ENCODE measurements around the gene ZNF416.

The ZNF416 gene

GRCh38 chr19:57578487-57579205, at the start of gene ZNF416:
Gene ZNF416 (minus strand): TSS chr19:57578911. CDS start chr19:57578704, 207 bp downstream.
- in situ Hi-C loops (cut with MboI; ENCODE audit: low sequenced_read_pairs, unreplicated experiment), result no loop called here
- peak; percentile 33 for TF ChIP-seq CTCF (IDR thresholded peaks at IDR 0.05; ENCODE audit: borderline replicate concordance, control extremely low read depth, extremely low read depth, insufficient read depth, missing control alignments)
- peak; percentile 99 for DNase-seq (ENCODE audit: low spot score)

GRCh38 chr19:57623091-57623490, 44.4 kb upstream of the ZNF416 start:
- DNase-seq (ENCODE audit: low spot score), result no peak
- in situ Hi-C loops (cut with MboI; ENCODE audit: low sequenced_read_pairs, unreplicated experiment), result no loop called here
- no peak for TF ChIP-seq CTCF (IDR thresholded peaks at IDR 0.05; ENCODE audit: borderline replicate concordance, control extremely low read depth, extremely low read depth, insufficient read depth, missing control alignments)

- in situ Hi-C loops (cut with MboI; ENCODE audit: low sequenced_read_pairs, unreplicated experiment), result no loop called here
- DNase-seq (ENCODE audit: low spot score), result no peak
- no peak for TF ChIP-seq CTCF (IDR thresholded peaks at IDR 0.05; ENCODE audit: borderline replicate concordance, control extremely low read depth, extremely low read depth, insufficient read depth, missing control alignments)
Measured at GRCh38 chr19:57620673-57621348, 42.1 kb upstream of the ZNF416 start.

- TF ChIP-seq CTCF (IDR thresholded peaks at IDR 0.05; ENCODE audit: borderline replicate concordance, control extremely low read depth, extremely low read depth, insufficient read depth, missing control alignments), result no peak
- in situ Hi-C loops (cut with MboI; ENCODE audit: low sequenced_read_pairs, unreplicated experiment), result no loop called here
- no peak for DNase-seq (ENCODE audit: low spot score)
Measured at GRCh38 chr19:57615346-57615745, 36.6 kb upstream of the ZNF416 start.

GRCh38 chr19:57613941-57614743, 35.4 kb upstream of the ZNF416 start, which contains the start of gene ZNF134:
Gene ZNF134 (plus strand): TSS chr19:57614242. CDS start chr19:57619469, 5,227 bp downstream.
- peak; percentile 96 for DNase-seq (ENCODE audit: low spot score)
- in situ Hi-C loops (cut with MboI; ENCODE audit: low sequenced_read_pairs, unreplicated experiment), result no loop called here
- no peak for TF ChIP-seq CTCF (IDR thresholded peaks at IDR 0.05; ENCODE audit: borderline replicate concordance, control extremely low read depth, extremely low read depth, insufficient read depth, missing control alignments)

GRCh38 chr19:57611113-57611512, 32.4 kb upstream of the ZNF416 start:
- no peak for TF ChIP-seq CTCF (IDR thresholded peaks at IDR 0.05; ENCODE audit: borderline replicate concordance, control extremely low read depth, extremely low read depth, insufficient read depth, missing control alignments)
- in situ Hi-C loops (cut with MboI; ENCODE audit: low sequenced_read_pairs, unreplicated experiment), result no loop called here
- DNase-seq (ENCODE audit: low spot score), result no peak

Measured in GM13976 (cell line).